Large intestine (tissue), 12 donors: Measurements from ENCODE around the gene PPP2R3B. TPM values are rescaled to one million over a fixed set of nuclear protein-coding genes. Genes with fewer than 3 reads are reported as not detected.
A peak's percentile ranks its signal among the peaks of the same experiment; 100 is the strongest.
"Not testable (repeated sequence)": the region's sequence is repeated elsewhere in the genome, so short reads cannot be mapped to it uniquely, and the experiment has no call there.

Experiments used
- DNase-seq, 2 donors: peaks; one replicate each; pipeline versions ENCODE4 v3.0.0 to v3.0.0-alpha.2; 2013
- H3K27ac ChIP-seq: one replicate; pipeline ENCODE4 v1.5.1; 2013; ENCODE audit warnings: low read length
- H3K27me3 ChIP-seq: 2 replicates; pipeline ENCODE4 v1.6.1; 2013; ENCODE audit warnings: low read length; ENCODE audit not compliant: control insufficient read depth, insufficient read depth
- H3K36me3 ChIP-seq: 2 replicates; pipeline ENCODE4 v1.6.1; 2013; ENCODE audit warnings: low read length; ENCODE audit not compliant: control insufficient read depth, insufficient read depth
- H3K4me1 ChIP-seq: one replicate; pipeline ENCODE4 v1.6.1; 2013; ENCODE audit warnings: low read length; ENCODE audit not compliant: control insufficient read depth, insufficient read depth
- H3K4me3 ChIP-seq: one replicate; pipeline ENCODE4 v1.5.1; 2013; ENCODE audit warnings: low read length
- H3K9me3 ChIP-seq: one replicate; pipeline ENCODE4 v1.6.1; 2013; ENCODE audit warnings: mild to moderate bottlenecking, low read depth, low read length, moderate library complexity; ENCODE audit not compliant: control insufficient read depth
- WGBS: methylation state at CpG from one replicate; pipeline ENCODE4 v1.1.5; 2013; ENCODE audit warnings: low lambda C conversion rate; ENCODE audit not compliant: insufficient coverage; 5-methylcytosine and 5-hydroxymethylcytosine counted together
- long read RNA-seq, 11 donors: transcript quantifications; one replicate each; lab custom pipeline, GENCODE V29; 2026
- polyA plus RNA-seq: library from polyadenylated mRNA; unstranded; fragments of 120-200 nt; gene quantifications from one replicate; pipeline ENCODE4 v1.2.1, GENCODE V29; 2013

The PPP2R3B gene
- polyA plus RNA-seq, result 15.0 TPM
- long read RNA-seq, donor 1, partial matches to known transcripts, result 0 of 1 reads
- long read RNA-seq, donor 1, other reads (novel, unspliced or antisense), result 0 of 1 reads
- long read RNA-seq, donor 2, partial matches to known transcripts, result 0 of 2 reads
- long read RNA-seq, donor 2, other reads (novel, unspliced or antisense), result 0 of 2 reads
- long read RNA-seq, donor 3, partial matches to known transcripts, result 0 of 5 reads
- long read RNA-seq, donor 3, other reads (novel, unspliced or antisense), result 0 of 5 reads
- long read RNA-seq, donor 4, result 0 reads
- long read RNA-seq, donor 5, result 0 reads
- long read RNA-seq, donor 6, partial matches to known transcripts, result 0 of 3 reads
- long read RNA-seq, donor 6, other reads (novel, unspliced or antisense), result 0 of 3 reads
- long read RNA-seq, donor 7, partial matches to known transcripts, result 0 of 1 reads
- long read RNA-seq, donor 7, other reads (novel, unspliced or antisense), result 0 of 1 reads
- long read RNA-seq, donor 8, partial matches to known transcripts, result 0 of 9 reads
- long read RNA-seq, donor 8, other reads (novel, unspliced or antisense), result 6 of 9 reads
- long read RNA-seq, donor 9, partial matches to known transcripts, result 0 of 1 reads
- long read RNA-seq, donor 9, other reads (novel, unspliced or antisense), result 0 of 1 reads
- long read RNA-seq, donor 10, partial matches to known transcripts, result 0 of 3 reads
- long read RNA-seq, donor 10, other reads (novel, unspliced or antisense), result 0 of 3 reads
- long read RNA-seq, donor 11, partial matches to known transcripts, result 0 of 1 reads
- long read RNA-seq, donor 11, other reads (novel, unspliced or antisense), result 0 of 1 reads

- no CpG with 5 or more reads among the region's 102 CpGs for WGBS
- Histone ChIP-seq H3K9me3 (no peaks in the 10 kb centered on the region), H3K27ac (peak within 1 kb of the TSS; percentile 97)
Observed at GRCh38 chrX:386768-387575, at the start of gene PPP2R3B. Gene PPP2R3B, minus strand, starts transcription at chrX:386907. Its CDS starts 216 bp downstream, at chrX:386691.

GRCh38 chrX:435536-436122 is 48.9 kb upstream of the PPP2R3B start:
- peaks cover 30% of the 10 kb centered on the region for H3K9me3 ChIP-seq
- no peak overlapping the region for H3K27ac ChIP-seq
- DNase-seq, result no peak
- H3K4me3 ChIP-seq, result no peak overlapping the region
- H3K36me3 ChIP-seq, result no peaks in the 10 kb centered on the region
- no peaks in the 10 kb centered on the region for H3K27me3 ChIP-seq
- WGBS, result no CpG with 5 or more reads among the region's 29 CpGs
- no peaks in the 10 kb centered on the region for H3K4me1 ChIP-seq

More at GRCh38 chrX:386768-387575, at the start of gene PPP2R3B:
- Histone ChIP-seq H3K4me1 (peaks cover 2% of the 10 kb centered on the region), H3K36me3 (no peaks in the 10 kb centered on the region), H3K4me3 (peak within 1 kb of the TSS; percentile 90), H3K27me3 (no peaks in the 10 kb centered on the region)
- peak; percentile 98 to 100 for DNase-seq

- no peaks in the 10 kb centered on the region for H3K4me1 ChIP-seq
- no peak overlapping the region for H3K4me3 ChIP-seq
- H3K27ac ChIP-seq, result no peak overlapping the region
- WGBS, result 71% methylated on average over 3 of the region's 17 CpGs
- H3K36me3 ChIP-seq, result no peaks in the 10 kb centered on the region
- no peaks in the 10 kb centered on the region for H3K27me3 ChIP-seq
- peaks cover 24% of the 10 kb centered on the region for H3K9me3 ChIP-seq
- no peak for DNase-seq
Observed at GRCh38 chrX:434946-435345, 48.2 kb upstream of the PPP2R3B start.

GRCh38 chrX:433771-434170 is 47.1 kb upstream of the PPP2R3B start:
- Histone ChIP-seq H3K27me3 (peaks cover 1% of the 10 kb centered on the region), H3K9me3 (peaks cover 15% of the 10 kb centered on the region), H3K4me3 (no peak overlapping the region), H3K27ac (no peak overlapping the region), H3K36me3 (no peaks in the 10 kb centered on the region), H3K4me1 (no peaks in the 10 kb centered on the region)
- DNase-seq, result no peak
- 91% methylated on average over 6 of the region's 26 CpGs for WGBS

- peaks cover 11% of the 10 kb centered on the region for H3K27me3 ChIP-seq
- no CpG with 5 or more reads among the region's 12 CpGs for WGBS
- not testable (repeated sequence) for H3K4me1 ChIP-seq, DNase-seq, H3K27ac ChIP-seq, H3K4me3 ChIP-seq, H3K36me3 ChIP-seq, H3K9me3 ChIP-seq
Observed at GRCh38 chrX:432666-433065, 46.0 kb upstream of the PPP2R3B start.

- peaks cover 13% of the 10 kb centered on the region for H3K27me3 ChIP-seq
- H3K36me3 ChIP-seq, result no peaks in the 10 kb centered on the region
- peaks cover 4% of the 10 kb centered on the region for H3K9me3 ChIP-seq
- H3K4me3 ChIP-seq, result no peak overlapping the region
- WGBS, result 100% methylated on average over 2 of the region's 2 CpGs
- no peak overlapping the region for H3K27ac ChIP-seq
- no peak for DNase-seq
- H3K4me1 ChIP-seq, result no peaks in the 10 kb centered on the region
Observed at GRCh38 chrX:431492-432111, 44.9 kb upstream of the PPP2R3B start.

GRCh38 chrX:431056-431455 is 44.3 kb upstream of the PPP2R3B start:
- H3K9me3 ChIP-seq, result peaks cover 4% of the 10 kb centered on the region
- no peaks in the 10 kb centered on the region for H3K4me1 ChIP-seq
- H3K4me3 ChIP-seq, result no peak overlapping the region
- H3K27me3 ChIP-seq, result peaks cover 13% of the 10 kb centered on the region
- WGBS, result no CpG with 5 or more reads among the region's 21 CpGs
- H3K27ac ChIP-seq, result no peak overlapping the region
- no peaks in the 10 kb centered on the region for H3K36me3 ChIP-seq
- no peak for DNase-seq

- DNase-seq, result no peak
- Histone ChIP-seq H3K36me3 (no peaks in the 10 kb centered on the region), H3K4me3 (no peak overlapping the region), H3K4me1 (no peaks in the 10 kb centered on the region), H3K27ac (no peak overlapping the region), H3K27me3 (peaks cover 13% of the 10 kb centered on the region), H3K9me3 (peaks cover 4% of the 10 kb centered on the region)
- WGBS, result no CpG with 5 or more reads among the region's 24 CpGs
Observed at GRCh38 chrX:429266-429825, 42.6 kb upstream of the PPP2R3B start.

- DNase-seq, result no peak
- no CpG with 5 or more reads among the region's 56 CpGs for WGBS
- peaks cover 4% of the 10 kb centered on the region for H3K9me3 ChIP-seq
- no peak overlapping the region for H3K27ac ChIP-seq
- no peaks in the 10 kb centered on the region for H3K4me1 ChIP-seq
- H3K4me3 ChIP-seq, result no peak overlapping the region
- peaks cover 13% of the 10 kb centered on the region for H3K27me3 ChIP-seq
- H3K36me3 ChIP-seq, result no peaks in the 10 kb centered on the region
Observed at GRCh38 chrX:427812-428725, 41.4 kb upstream of the PPP2R3B start.
